Measurements from ENCODE around the gene PPP1R26.
A peak's percentile ranks its signal among the peaks of the same experiment; 100 is the strongest.

PPP1R26 gene

GRCh38 chr9:135490980-135491464 lies 11.4 kb downstream of the PPP1R26 start:
- TF ChIP-seq CTCF (IDR thresholded peaks at IDR 0.05; ENCODE audit: low read depth, low read length) = no peak

GRCh38 chr9:135491764-135492163 lies 12.2 kb downstream of the PPP1R26 start:
- no peak for TF ChIP-seq CTCF (IDR thresholded peaks at IDR 0.05; ENCODE audit: low read depth, low read length)
- no peak overlapping the region for H3K4me3 ChIP-seq (ENCODE audit: low read depth, low read length)

More at GRCh38 chr9:135490980-135491464, 11.4 kb downstream of the PPP1R26 start:
- H3K4me3 ChIP-seq (ENCODE audit: low read depth, low read length) = no peak overlapping the region

- H3K4me3 ChIP-seq (ENCODE audit: low read depth, low read length) = no peak overlapping the region
- no peak for TF ChIP-seq CTCF (IDR thresholded peaks at IDR 0.05; ENCODE audit: low read depth, low read length)
Observed at GRCh38 chr9:135492886-135493669, 13.5 kb downstream of the PPP1R26 start.

GRCh38 chr9:135494791-135495559 lies 15.4 kb downstream of the PPP1R26 start:
- H3K4me3 ChIP-seq (ENCODE audit: low read depth, low read length) = no peak overlapping the region
- TF ChIP-seq CTCF (IDR thresholded peaks at IDR 0.05; ENCODE audit: low read depth, low read length) = no peak

- no peak overlapping the region for H3K4me3 ChIP-seq (ENCODE audit: low read depth, low read length)
- no peak for TF ChIP-seq CTCF (IDR thresholded peaks at IDR 0.05; ENCODE audit: low read depth, low read length)
Observed at GRCh38 chr9:135498381-135499126, 19.0 kb downstream of the PPP1R26 start.

GRCh38 chr9:135499326-135500070 lies 19.9 kb downstream of the PPP1R26 start:
- TF ChIP-seq CTCF (IDR thresholded peaks at IDR 0.05; ENCODE audit: low read depth, low read length) = no peak
- peak overlapping the region; percentile 85 for H3K4me3 ChIP-seq (ENCODE audit: low read depth, low read length)
